Thyroid gland (tissue), 4 donors: ENCODE data around the gene GLRX5. TPM values are rescaled to one million over a fixed set of nuclear protein-coding genes. Genes with fewer than 3 reads are reported as not detected.

Experiments
- DNase-seq, 2 donors: peaks; one replicate each; pipeline ENCODE4 v3.0.0-alpha.2; 2019
- H3K27ac ChIP-seq, 3 donors: fragments of 200-600 bp; sonication (generic); 1 replicate in 2 of 3; 2 replicates in 1 of 3; pipeline ENCODE4 v1.5.1; 2016 to 2019; ENCODE audit warnings: mild to moderate bottlenecking in 1 of 3, moderate library complexity in 1 of 3
- H3K27me3 ChIP-seq: fragments of 200-600 bp; sonication (generic); one replicate; pipeline ENCODE4 v1.5.1; 2019
- H3K36me3 ChIP-seq, 2 donors: fragments of 200-600 bp; sonication (generic); one replicate each; pipeline ENCODE4 v1.5.1; 2016 to 2019
- H3K4me1 ChIP-seq, 2 donors: fragments of 200-600 bp; sonication (generic); one replicate each; pipeline ENCODE4 v1.5.1; 2017 to 2019
- H3K4me3 ChIP-seq, 3 donors: fragments of 200-600 bp; sonication (generic); replicated peaks in 1 of 3; 1 replicate in 2 of 3; 2 replicates in 1 of 3; pipeline ENCODE4 v1.5.1; 2016; ENCODE audit warnings: mild to moderate bottlenecking in 1 of 3
- H3K9me3 ChIP-seq: fragments of 200-600 bp; sonication (generic); one replicate; pipeline ENCODE4 v1.5.1; 2017
- POLR2A ChIP-seq, 2 donors: fragments of 450-650 bp; IDR thresholded peaks; one replicate each; pipeline ENCODE4 v1.6.1; 2017; ENCODE audit warnings: antibody characterized with exemption in 2 of 2, mild to moderate bottlenecking in 2 of 2, moderate library complexity in 1 of 2
- WGBS, 2 donors: methylation state at CpG; one replicate each; pipeline ENCODE4 v1.1.5; 2017; 5-methylcytosine and 5-hydroxymethylcytosine counted together
- intact Hi-C: fragments of 100-400 bp; cut with DNase I; formaldehyde crosslinking; loops from one replicate; pipeline ENCODE4 v1.15.1; 2023
- total RNA-seq, 4 donors: library from RNA; depleted of rRNA; stranded (reverse); fragments of >200 nt; gene quantifications; one replicate each; pipeline ENCODE4 v1.2.3, GENCODE V29; 2016
- TF ChIP-seq, protein P1 (sequence below), 6 experiments: fragments of 200-600 bp in 3 of 6; fragments of 450-650 bp in 3 of 6; sonication (generic) in 3 of 6; IDR thresholded peaks; one replicate each; pipeline ENCODE4 v1.5.1; 2016 to 2019; ENCODE audit warnings: antibody characterized with exemption in 6 of 6, mild to moderate bottlenecking in 2 of 6, inconsistent platforms in 1 of 6, moderate library complexity in 1 of 6

The GLRX5 gene
- total RNA-seq, 4 donors from 2014 or later: 33.9 to 64.1 (median 41.3) TPM

DNA sequence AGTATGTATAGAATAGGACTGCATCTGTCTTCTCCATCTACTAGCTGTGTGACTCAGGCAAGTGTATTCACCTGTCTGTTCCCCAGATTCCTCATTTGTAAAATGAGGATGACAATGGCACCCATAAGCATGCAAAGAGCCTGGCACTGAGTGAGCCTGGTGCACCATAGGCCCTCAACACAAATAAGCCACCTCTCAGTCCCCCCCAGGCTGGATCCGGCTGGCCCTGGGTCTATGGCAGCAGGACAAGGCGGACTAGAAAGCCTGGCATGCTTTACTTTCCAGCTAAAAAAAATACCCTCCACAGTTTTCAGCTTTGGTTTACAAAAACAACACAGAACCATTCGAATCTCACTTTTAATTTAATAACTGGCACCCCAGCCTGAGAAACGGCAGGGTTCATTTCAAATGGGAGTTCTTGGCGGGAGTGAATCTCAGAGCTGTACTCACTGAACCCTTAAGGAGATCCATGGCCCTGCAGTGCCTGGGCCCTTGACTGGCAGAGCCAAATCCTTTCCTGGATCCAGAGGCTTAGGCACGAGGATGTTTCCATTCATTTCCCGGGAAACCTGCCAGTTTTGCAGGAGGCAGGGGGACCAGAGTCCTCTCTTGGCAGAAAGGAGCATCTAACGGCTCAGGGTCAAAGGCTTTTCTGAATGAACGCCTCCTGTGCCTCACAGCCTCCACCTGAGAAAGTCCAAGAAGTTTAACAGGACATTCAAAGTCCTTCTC is 36.1 kb upstream of the GLRX5 start:
- no peaks in the 10 kb centered on the region for H3K36me3 ChIP-seq
- H3K4me1 ChIP-seq: peaks cover 31 to 41% of the 10 kb centered on the region in 2 donors
- 27 to 36% methylated on average over 9 of the region's 9 CpGs for WGBS, 2 donors
- TF ChIP-seq, protein P1, sequence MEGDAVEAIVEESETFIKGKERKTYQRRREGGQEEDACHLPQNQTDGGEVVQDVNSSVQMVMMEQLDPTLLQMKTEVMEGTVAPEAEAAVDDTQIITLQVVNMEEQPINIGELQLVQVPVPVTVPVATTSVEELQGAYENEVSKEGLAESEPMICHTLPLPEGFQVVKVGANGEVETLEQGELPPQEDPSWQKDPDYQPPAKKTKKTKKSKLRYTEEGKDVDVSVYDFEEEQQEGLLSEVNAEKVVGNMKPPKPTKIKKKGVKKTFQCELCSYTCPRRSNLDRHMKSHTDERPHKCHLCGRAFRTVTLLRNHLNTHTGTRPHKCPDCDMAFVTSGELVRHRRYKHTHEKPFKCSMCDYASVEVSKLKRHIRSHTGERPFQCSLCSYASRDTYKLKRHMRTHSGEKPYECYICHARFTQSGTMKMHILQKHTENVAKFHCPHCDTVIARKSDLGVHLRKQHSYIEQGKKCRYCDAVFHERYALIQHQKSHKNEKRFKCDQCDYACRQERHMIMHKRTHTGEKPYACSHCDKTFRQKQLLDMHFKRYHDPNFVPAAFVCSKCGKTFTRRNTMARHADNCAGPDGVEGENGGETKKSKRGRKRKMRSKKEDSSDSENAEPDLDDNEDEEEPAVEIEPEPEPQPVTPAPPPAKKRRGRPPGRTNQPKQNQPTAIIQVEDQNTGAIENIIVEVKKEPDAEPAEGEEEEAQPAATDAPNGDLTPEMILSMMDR (IDR thresholded peaks at IDR 0.05): no peak
- no peak for TF ChIP-seq POLR2A (IDR thresholded peaks at IDR 0.05)
- peak; percentile 40 to 56 for DNase-seq
- peak overlapping the region in 1 of 3 donors; percentile 11 for H3K27ac ChIP-seq
- intact Hi-C loops: no loop called here
- no peak overlapping the region for H3K4me3 ChIP-seq
- H3K27me3 ChIP-seq: no peaks in the 10 kb centered on the region
- H3K9me3 ChIP-seq: no peaks in the 10 kb centered on the region

- Histone ChIP-seq H3K4me1 (peaks cover 31 to 43% of the 10 kb centered on the region in 2 donors), H3K36me3 (no peaks in the 10 kb centered on the region), H3K4me3 (no peak overlapping the region), H3K27ac (peak overlapping the region in 1 of 3 donors; percentile 11), H3K9me3 (no peaks in the 10 kb centered on the region), H3K27me3 (no peaks in the 10 kb centered on the region)
- WGBS, 2 donors: 26 to 43% methylated on average over 1 of the region's 1 CpG
- intact Hi-C loops: no loop called here
- no peak for DNase-seq
- TF ChIP-seq POLR2A (IDR thresholded peaks at IDR 0.05): no peak
- TF ChIP-seq, protein P1 (IDR thresholded peaks at IDR 0.05): no peak
Observed at GRCh38 chr14:95499354-95499750, 35.5 kb upstream of the GLRX5 start.

GRCh38 chr14:95500201-95500681 is 34.6 kb upstream of the GLRX5 start:
- Histone ChIP-seq H3K36me3 (no peaks in the 10 kb centered on the region), H3K4me1 (peaks cover 29 to 49% of the 10 kb centered on the region in 2 donors), H3K27me3 (no peaks in the 10 kb centered on the region), H3K4me3 (no peak overlapping the region), H3K9me3 (no peaks in the 10 kb centered on the region), H3K27ac (no peak overlapping the region)
- TF ChIP-seq, protein P1 (IDR thresholded peaks at IDR 0.05): no peak
- no peak for TF ChIP-seq POLR2A (IDR thresholded peaks at IDR 0.05)
- 69 to 82% methylated on average over 9 to 14 of the region's 14 CpGs for WGBS, 2 donors
- intact Hi-C loops: no loop called here
- no peak for DNase-seq

- no peak for DNase-seq
- peak overlapping the region in 1 of 3 donors; percentile 44 for H3K27ac ChIP-seq
- intact Hi-C loops: no loop called here
- no peaks in the 10 kb centered on the region for H3K27me3 ChIP-seq
- 74 to 79% methylated on average over 14 of the region's 14 CpGs for WGBS, 2 donors
- H3K36me3 ChIP-seq: no peaks in the 10 kb centered on the region
- TF ChIP-seq, protein P1 (IDR thresholded peaks at IDR 0.05): no peak
- TF ChIP-seq POLR2A (IDR thresholded peaks at IDR 0.05): no peak
- H3K9me3 ChIP-seq: no peaks in the 10 kb centered on the region
- peaks cover 26 to 42% of the 10 kb centered on the region in 2 donors for H3K4me1 ChIP-seq
- no peak overlapping the region for H3K4me3 ChIP-seq
Observed at GRCh38 chr14:95500772-95501401, 34.0 kb upstream of the GLRX5 start.
